NCI-H748 treated with DMSO at 0.1 percent for 48 hours (cell line): ENCODE results near the gene ERC1.

Experiments used
- DNase-seq: peaks from one replicate; lab custom pipeline; 2025; lab: John Stamatoyannopoulos, UW

The ERC1 gene

DNA sequence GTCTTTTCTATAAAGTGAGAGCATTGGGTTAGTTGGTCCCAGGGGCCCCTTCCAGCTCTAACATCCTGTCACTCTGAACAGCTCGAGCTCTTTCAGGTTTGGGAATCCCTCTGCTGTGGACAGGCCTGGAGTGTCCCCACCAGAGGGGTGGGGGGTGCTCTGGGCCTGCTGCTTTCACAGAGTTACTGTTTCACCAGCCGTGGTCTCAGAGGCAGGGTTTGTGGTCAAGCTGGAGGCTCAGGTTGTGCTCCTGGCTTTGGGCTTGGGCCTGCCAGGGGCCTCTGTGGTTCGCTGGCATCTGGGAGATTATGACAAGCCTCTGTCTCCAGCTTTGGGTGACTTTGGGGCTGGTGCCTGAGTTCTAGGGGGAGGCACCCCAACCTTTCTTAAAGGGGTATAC, 543.7 kb downstream of the ERC1 start:
- no peak for DNase-seq

DNA sequence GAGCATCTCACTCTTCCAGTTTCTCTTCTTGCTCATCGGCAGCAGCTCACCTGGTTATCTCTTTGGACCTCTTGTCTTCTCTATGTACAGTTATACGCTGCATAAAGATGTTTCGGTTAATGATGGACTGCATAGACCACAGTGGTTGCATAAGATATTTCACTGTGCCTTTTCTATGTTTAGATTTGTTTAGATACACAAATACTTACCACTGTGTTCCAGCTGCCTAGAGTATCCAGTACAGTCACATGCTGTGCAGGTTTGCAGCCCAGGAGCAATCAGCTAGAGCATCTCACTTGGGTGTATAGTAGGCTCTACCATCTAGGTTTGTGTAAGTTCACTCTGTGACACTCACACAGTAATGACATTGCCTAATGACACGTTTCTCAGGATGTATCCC, 545.8 kb downstream of the ERC1 start:
- DNase-seq, result no peak

DNA sequence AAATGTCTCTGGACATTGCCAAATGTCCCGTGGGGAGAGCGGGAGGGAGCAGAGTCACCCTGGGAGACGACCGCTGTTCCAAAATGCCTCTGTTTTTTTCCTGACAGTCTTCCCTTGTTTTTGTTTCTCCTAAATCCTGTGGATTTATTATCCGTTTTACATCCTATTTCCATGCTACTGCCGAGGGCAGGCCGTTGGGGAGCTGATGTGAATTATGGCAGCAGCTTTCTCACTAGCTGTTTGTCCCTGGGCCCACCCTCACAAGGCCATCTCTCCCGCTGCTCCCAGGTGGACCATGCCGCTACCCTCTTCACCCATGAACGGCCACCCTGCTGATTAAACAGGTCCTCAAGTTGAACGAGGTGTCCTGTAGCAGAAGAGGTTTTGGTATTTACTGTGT, 548.1 kb downstream of the ERC1 start:
- DNase-seq, result no peak

DNA sequence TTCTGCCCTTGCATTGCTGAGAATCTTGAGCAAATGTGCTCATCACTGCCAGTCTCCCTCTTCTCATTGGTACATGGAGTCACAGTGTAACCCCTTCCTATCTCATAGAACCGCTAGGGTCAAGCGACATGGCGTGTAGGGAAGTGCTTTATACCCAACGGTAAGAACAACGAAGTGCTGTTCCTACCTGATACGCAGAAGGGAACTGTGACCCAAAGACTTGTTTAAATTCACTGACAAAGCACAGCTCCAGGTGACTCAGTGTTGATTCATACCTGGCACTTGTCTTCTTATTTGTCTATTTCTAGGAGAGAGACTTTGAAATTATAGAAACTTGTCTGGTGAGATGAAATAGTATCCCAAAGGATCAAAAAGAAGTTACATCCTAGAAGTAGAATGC, 549.7 kb downstream of the ERC1 start:
- no peak for DNase-seq

DNA sequence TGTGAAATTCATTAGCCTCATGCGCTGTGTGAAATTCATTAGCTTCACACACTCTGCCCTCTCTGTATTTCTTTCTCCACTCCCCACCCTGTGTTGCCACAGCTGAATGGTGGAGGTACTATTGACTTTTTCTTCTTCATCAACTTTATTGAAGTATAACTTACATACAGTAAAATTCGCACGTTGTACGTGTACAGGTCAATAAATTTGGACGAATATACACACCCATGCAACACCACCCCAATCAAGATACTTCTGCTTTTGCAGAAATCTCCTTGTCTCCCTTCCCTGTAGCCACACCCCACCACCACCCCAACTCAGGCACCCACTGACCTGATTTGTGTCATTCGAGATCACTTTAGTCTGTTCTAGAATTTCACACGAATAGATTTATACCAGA, 551.6 kb downstream of the ERC1 start:
- DNase-seq, result no peak

DNA sequence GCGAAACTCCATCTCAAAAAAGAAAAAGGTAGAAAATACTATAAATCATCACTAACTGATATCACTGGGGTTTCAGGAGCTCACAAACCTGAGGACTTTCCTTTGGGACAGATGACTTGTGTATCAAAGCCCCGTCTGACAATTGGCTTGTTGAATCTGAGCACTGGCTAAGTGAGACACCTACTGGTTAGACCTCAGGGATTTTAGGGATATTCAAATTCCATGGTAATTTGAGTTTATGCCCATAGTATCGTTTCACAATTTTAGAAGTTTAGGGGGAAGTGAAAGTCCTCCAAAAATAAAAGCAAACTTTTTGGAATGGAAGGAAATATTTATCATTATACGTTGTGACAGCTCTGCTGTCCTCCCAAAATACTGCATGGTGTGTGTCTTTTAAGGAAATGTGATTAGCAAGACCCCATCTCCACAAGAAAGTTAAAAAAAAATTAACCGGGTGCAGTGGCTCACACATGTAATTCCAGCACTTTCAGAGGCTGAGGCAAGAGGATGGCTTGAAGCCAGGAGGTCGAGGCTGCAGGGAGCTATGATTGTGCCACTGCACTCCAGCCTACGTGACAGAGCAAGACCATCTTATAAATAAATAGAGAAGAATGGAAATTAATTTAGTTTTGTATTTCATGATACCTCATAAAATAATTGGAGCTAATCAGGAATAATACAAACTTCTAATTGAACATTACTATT, 554.1 kb downstream of the ERC1 start:
- no peak for DNase-seq
